Measurements from ENCODE around the gene ALX4. TPM values are rescaled to one million over a fixed set of nuclear protein-coding genes. Genes with fewer than 3 reads are reported as not detected.

Gene ALX4
- total RNA-seq, 1 donor = not detected

GRCh38 chr11:44221992-44222391 is 87.9 kb downstream of the ALX4 start:
- H3K4me3 ChIP-seq (ENCODE audit: low read depth, low read length) = no peak overlapping the region
- DNase-seq (ENCODE audit: low read depth) = no peak
- TF ChIP-seq CTCF (IDR thresholded peaks at IDR 0.05; ENCODE audit: insufficient read depth, low read depth, low read length) = no peak

- no peak for DNase-seq (ENCODE audit: low read depth)
- no peak for TF ChIP-seq CTCF (IDR thresholded peaks at IDR 0.05; ENCODE audit: insufficient read depth, low read depth, low read length)
- no peak overlapping the region for H3K4me3 ChIP-seq (ENCODE audit: low read depth, low read length)
Observed at GRCh38 chr11:44221456-44221855, 88.5 kb downstream of the ALX4 start.

GRCh38 chr11:44219830-44220796 is 89.8 kb downstream of the ALX4 start:
- no peak for TF ChIP-seq CTCF (IDR thresholded peaks at IDR 0.05; ENCODE audit: insufficient read depth, low read depth, low read length)

GRCh38 chr11:44217432-44217831 is 92.5 kb downstream of the ALX4 start:
- TF ChIP-seq CTCF (IDR thresholded peaks at IDR 0.05; ENCODE audit: insufficient read depth, low read depth, low read length) = no peak
- no peak for DNase-seq (ENCODE audit: low read depth)
- H3K4me3 ChIP-seq (ENCODE audit: low read depth, low read length) = no peak overlapping the region

More at GRCh38 chr11:44219830-44220796, 89.8 kb downstream of the ALX4 start:
- no peak for DNase-seq (ENCODE audit: low read depth)
- H3K4me3 ChIP-seq (ENCODE audit: low read depth, low read length) = no peak overlapping the region

GRCh38 chr11:44213148-44213547 is 96.8 kb downstream of the ALX4 start:
- no peak for DNase-seq (ENCODE audit: low read depth)
- H3K4me3 ChIP-seq (ENCODE audit: low read depth, low read length) = no peak overlapping the region
- no peak for TF ChIP-seq CTCF (IDR thresholded peaks at IDR 0.05; ENCODE audit: insufficient read depth, low read depth, low read length)

- DNase-seq (ENCODE audit: low read depth) = no peak
- H3K4me3 ChIP-seq (ENCODE audit: low read depth, low read length) = no peak overlapping the region
- no peak for TF ChIP-seq CTCF (IDR thresholded peaks at IDR 0.05; ENCODE audit: insufficient read depth, low read depth, low read length)
Observed at GRCh38 chr11:44212128-44212527, 97.8 kb downstream of the ALX4 start.

Other genes starting within 250 kb of the ALX4 start
- gene ACCS, start 243.9 kb downstream of the ALX4 start, total RNA-seq = 12.6 and 18.6 TPM in 2 replicates
- gene EXT2, start 214.5 kb downstream of the ALX4 start, total RNA-seq = 150 and 161 TPM in 2 replicates